Fibroblast of lung (primary cell): ENCODE data around the gene ADRA2C. TPM values are rescaled to one million over a fixed set of nuclear protein-coding genes. Genes with fewer than 3 reads are reported as not detected.

Experiments
- DNase-seq, 2 donors: peaks; one replicate each; pipeline versions ENCODE4 v3.0.0 to v3.0.0-alpha.2; 2010; ENCODE audit warnings: low read depth in 2 of 2
- H2AFZ ChIP-seq: 2 replicates; pipeline ENCODE4 v1.5.1; 2012; ENCODE audit warnings: low read length, control low read depth, inconsistent platforms
- H3K27ac ChIP-seq: 2 replicates; pipeline ENCODE4 v1.5.1; 2011; ENCODE audit warnings: low read length, control low read depth; ENCODE audit not compliant: insufficient read depth
- H3K27me3 ChIP-seq: 2 replicates; pipeline ENCODE4 v1.5.1; 2011; ENCODE audit warnings: mild to moderate bottlenecking, low read length; ENCODE audit not compliant: control insufficient read depth, insufficient read depth
- H3K36me3 ChIP-seq: 2 replicates; pipeline ENCODE4 v1.5.1; 2011; ENCODE audit warnings: low read length; ENCODE audit not compliant: control insufficient read depth, insufficient read depth
- H3K4me1 ChIP-seq: 2 replicates; pipeline ENCODE4 v1.5.1; 2011; ENCODE audit warnings: low read length; ENCODE audit not compliant: control insufficient read depth, insufficient read depth; ENCODE audit errors: extremely low read depth
- H3K4me2 ChIP-seq: 2 replicates; pipeline ENCODE4 v1.5.1; 2011; ENCODE audit warnings: low read length, control low read depth; ENCODE audit not compliant: insufficient read depth; ENCODE audit errors: extremely low read depth
- H3K4me3 ChIP-seq, 4 experiments: fragments of 200-600 bp in 1 of 4; sonication (generic) in 1 of 4; replicated peaks in 1 of 4; 2 replicates each; pipeline ENCODE4 v1.5.1; 2011 to 2016; ENCODE audit warnings: low read length in 4 of 4, low read depth in 3 of 4, mild to moderate bottlenecking in 3 of 4, control low read depth in 2 of 4, inconsistent platforms in 1 of 4, mixed read lengths in 1 of 4; ENCODE audit not compliant: insufficient read depth in 1 of 4; ENCODE audit errors: control extremely low read depth in 1 of 4
- H3K79me2 ChIP-seq: 2 replicates; pipeline ENCODE4 v1.5.1; 2012; ENCODE audit warnings: mild to moderate bottlenecking, low read length, inconsistent platforms; ENCODE audit not compliant: control insufficient read depth, insufficient read depth
- H3K9ac ChIP-seq: 2 replicates; pipeline ENCODE4 v1.5.1; 2011; ENCODE audit warnings: mild to moderate bottlenecking, low read length, control low read depth; ENCODE audit not compliant: insufficient read depth
- H3K9me3 ChIP-seq: 2 replicates; pipeline ENCODE4 v1.5.1; 2012; ENCODE audit warnings: low read depth, low read length; ENCODE audit not compliant: control insufficient read depth, insufficient read depth
- H4K20me1 ChIP-seq: 2 replicates; pipeline ENCODE4 v1.5.1; 2011; ENCODE audit warnings: low read length; ENCODE audit not compliant: control insufficient read depth, insufficient read depth; ENCODE audit errors: extremely low read depth
- CTCF ChIP-seq, 2 donors: IDR thresholded peaks in 1 of 2; conservative IDR thresholded peaks in 1 of 2; 1 replicate in 1 of 2; 2 replicates in 1 of 2; pipeline ENCODE4 v1.5.1; 2011 to 2012; ENCODE audit warnings: low read length in 2 of 2, control low read depth in 1 of 2, inconsistent platforms in 1 of 2, low read depth in 1 of 2, mild to moderate bottlenecking in 1 of 2
- EZH2 ChIP-seq: IDR thresholded peaks from 2 replicates; pipeline ENCODE4 v1.5.1; 2012; ENCODE audit warnings: low read length, control low read depth, mild to moderate bottlenecking; ENCODE audit errors: missing control alignments
- polyA plus RNA-seq, 2 donors: library from polyadenylated mRNA; depleted of rRNA in 1 of 2; stranded (reverse) in 1 of 2; unstranded in 1 of 2; fragments of >200 nt; gene quantifications; 2 replicates each; pipeline ENCODE4 v1.2.1, GENCODE V29; 2011 to 2012; ENCODE audit warnings: missing spikeins in 1 of 2
- total RNA-seq: library from RNA; depleted of rRNA; stranded (reverse); fragments of >200 nt; gene quantifications from 2 replicates; pipeline ENCODE4 v1.2.1, GENCODE V29; 2014

The ADRA2C gene
- total and polyA plus RNA-seq, 2 donors (not counting 1 experiment from before 2014, with no cell fraction given) = 0.30 to 0.33 TPM

- Histone ChIP-seq H3K36me3 (no peaks in the 10 kb centered on the region), H3K4me3 (no peak overlapping the region), H3K79me2 (no peaks in the 10 kb centered on the region), H3K27ac (no peak overlapping the region), H3K9me3 (no peaks in the 10 kb centered on the region), H3K4me1 (no peaks in the 10 kb centered on the region), H3K27me3 (no peaks in the 10 kb centered on the region), H3K4me2 (no peak overlapping the region), H3K9ac (no peak overlapping the region), H4K20me1 (no peaks in the 10 kb centered on the region), H2AFZ (no peak overlapping the region)
- no peak for DNase-seq
- no peak for TF ChIP-seq CTCF (conservative IDR thresholded peaks at IDR 0.05 in 1 of 2, IDR thresholded peaks at IDR 0.05 in 1 of 2; ENCODE audit: low read depth in 1 of 2, low read length in 2 of 2)
- no peak for TF ChIP-seq EZH2
These were observed 10.8 kb downstream of the ADRA2C start for GRCh38 chr4:3777033-3777390.

GRCh38 chr4:3777669-3778068 is 11.5 kb downstream of the ADRA2C start:
- no peak overlapping the region for H3K4me2 ChIP-seq
- no peaks in the 10 kb centered on the region for H3K36me3 ChIP-seq
- no peak overlapping the region for H3K27ac ChIP-seq
- H3K79me2 ChIP-seq = no peaks in the 10 kb centered on the region
- no peak for DNase-seq
- no peaks in the 10 kb centered on the region for H3K4me1 ChIP-seq
- no peak overlapping the region for H3K9ac ChIP-seq
- H3K4me3 ChIP-seq = no peak overlapping the region
- no peaks in the 10 kb centered on the region for H3K27me3 ChIP-seq
- H3K9me3 ChIP-seq = no peaks in the 10 kb centered on the region
- H2AFZ ChIP-seq = no peak overlapping the region
- H4K20me1 ChIP-seq = no peaks in the 10 kb centered on the region
- no peak for TF ChIP-seq EZH2
- no peak for TF ChIP-seq CTCF (conservative IDR thresholded peaks at IDR 0.05 in 1 of 2, IDR thresholded peaks at IDR 0.05 in 1 of 2; ENCODE audit: low read depth in 1 of 2, low read length in 2 of 2)

- Histone ChIP-seq H3K4me1 (no peaks in the 10 kb centered on the region), H3K27ac (no peak overlapping the region), H3K9me3 (no peaks in the 10 kb centered on the region), H3K36me3 (no peaks in the 10 kb centered on the region), H3K4me2 (no peak overlapping the region), H2AFZ (no peak overlapping the region), H3K4me3 (no peak overlapping the region), H3K79me2 (no peaks in the 10 kb centered on the region), H3K9ac (no peak overlapping the region), H3K27me3 (no peaks in the 10 kb centered on the region), H4K20me1 (no peaks in the 10 kb centered on the region)
- no peak for DNase-seq
- TF ChIP-seq EZH2 = no peak
- no peak for TF ChIP-seq CTCF (conservative IDR thresholded peaks at IDR 0.05 in 1 of 2, IDR thresholded peaks at IDR 0.05 in 1 of 2; ENCODE audit: low read depth in 1 of 2, low read length in 2 of 2)
These were observed 13.3 kb downstream of the ADRA2C start for GRCh38 chr4:3779509-3779908.
